Measurements from ENCODE around the gene EHD4.

- TF ChIP-seq POLR2A (IDR thresholded peaks at IDR 0.05) = no peak
- no peak for TF ChIP-seq CTCF (IDR thresholded peaks at IDR 0.05)
Measured at GRCh38 chr15:42002333-42002732, 30.0 kb upstream of the EHD4 start.
